Hepatocyte (in vitro differentiated cells): ENCODE results near the gene B4GALT2.

Experiments used
- EZH2 ChIP-seq: fragments of 200-600 bp; sonication (generic); IDR thresholded peaks from 2 replicates; pipeline ENCODE4 v1.6.1; 2016; ENCODE audit warnings: antibody characterized with exemption, mild to moderate bottlenecking, borderline replicate concordance
- EZH2phosphoT487 ChIP-seq: fragments of 200-600 bp; sonication (generic); IDR thresholded peaks from one replicate; pipeline ENCODE4 v1.6.1; 2018; ENCODE audit warnings: antibody characterized with exemption, mild to moderate bottlenecking, low read depth, moderate library complexity; ENCODE audit not compliant: unreplicated experiment, severe bottlenecking
- TF ChIP-seq, protein P1 (sequence below): fragments of 200-600 bp; sonication (generic); IDR thresholded peaks from 2 replicates; pipeline ENCODE4 v1.5.1; 2016; ENCODE audit warnings: antibody characterized with exemption, mild to moderate bottlenecking; ENCODE audit not compliant: poor library complexity

DNA sequence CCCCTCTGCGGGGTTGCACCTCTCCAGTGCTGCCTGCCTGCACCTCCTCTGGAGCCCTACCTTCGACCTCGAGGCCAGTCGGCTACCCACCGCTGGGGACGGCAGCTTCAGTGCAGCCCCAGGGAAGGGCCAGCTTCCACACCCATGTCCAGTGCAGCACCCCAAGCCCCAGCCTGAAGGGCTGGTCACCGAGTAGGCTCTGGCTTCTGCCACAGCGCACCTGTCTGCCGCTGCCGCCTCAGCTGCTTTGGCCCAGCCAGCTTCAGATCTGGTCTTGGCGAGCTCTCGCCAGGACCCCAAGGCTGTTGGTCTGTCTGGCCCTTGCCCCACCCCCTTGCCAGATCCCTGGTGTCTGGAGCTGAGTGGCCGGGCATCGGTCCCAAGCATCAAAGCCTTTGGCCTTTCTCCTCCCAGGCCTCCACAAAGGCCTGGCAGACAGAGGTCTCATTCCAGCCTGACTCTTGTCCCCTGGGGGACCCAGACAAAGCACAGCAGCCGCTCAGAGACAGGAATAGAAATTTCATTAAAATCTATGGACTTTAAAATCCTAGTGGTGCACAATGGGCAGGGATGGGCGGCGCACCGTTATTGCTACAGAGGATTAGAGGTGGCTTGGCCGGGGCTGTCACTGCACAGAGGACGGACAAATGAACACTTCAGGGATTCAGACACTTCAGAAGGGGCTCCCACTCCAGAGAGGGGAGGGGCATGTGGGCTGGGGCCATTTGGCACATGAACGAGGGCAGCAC lies 17.1 kb downstream of the B4GALT2 start:
- TF ChIP-seq, protein P1, sequence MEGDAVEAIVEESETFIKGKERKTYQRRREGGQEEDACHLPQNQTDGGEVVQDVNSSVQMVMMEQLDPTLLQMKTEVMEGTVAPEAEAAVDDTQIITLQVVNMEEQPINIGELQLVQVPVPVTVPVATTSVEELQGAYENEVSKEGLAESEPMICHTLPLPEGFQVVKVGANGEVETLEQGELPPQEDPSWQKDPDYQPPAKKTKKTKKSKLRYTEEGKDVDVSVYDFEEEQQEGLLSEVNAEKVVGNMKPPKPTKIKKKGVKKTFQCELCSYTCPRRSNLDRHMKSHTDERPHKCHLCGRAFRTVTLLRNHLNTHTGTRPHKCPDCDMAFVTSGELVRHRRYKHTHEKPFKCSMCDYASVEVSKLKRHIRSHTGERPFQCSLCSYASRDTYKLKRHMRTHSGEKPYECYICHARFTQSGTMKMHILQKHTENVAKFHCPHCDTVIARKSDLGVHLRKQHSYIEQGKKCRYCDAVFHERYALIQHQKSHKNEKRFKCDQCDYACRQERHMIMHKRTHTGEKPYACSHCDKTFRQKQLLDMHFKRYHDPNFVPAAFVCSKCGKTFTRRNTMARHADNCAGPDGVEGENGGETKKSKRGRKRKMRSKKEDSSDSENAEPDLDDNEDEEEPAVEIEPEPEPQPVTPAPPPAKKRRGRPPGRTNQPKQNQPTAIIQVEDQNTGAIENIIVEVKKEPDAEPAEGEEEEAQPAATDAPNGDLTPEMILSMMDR = no peak
- TF ChIP-seq EZH2 = no peak
- no peak for TF ChIP-seq EZH2phosphoT487
